ENCODE data around the gene RBP4.
"Not testable (repeated sequence)": the region's sequence is repeated elsewhere in the genome, so short reads cannot be mapped to it uniquely, and the experiment has no call there.

Gene RBP4

GRCh38 chr10:93552780-93553179 lies 48.3 kb downstream of the RBP4 start:
- no peaks in the 10 kb centered on the region for H3K36me3 ChIP-seq (ENCODE audit: control insufficient read depth in 1 of 2, insufficient read depth in 2 of 2, low read length in 2 of 2)
- no peaks in the 10 kb centered on the region for H3K9me3 ChIP-seq (ENCODE audit: control insufficient read depth in 1 of 2, low read length in 2 of 2)
- no peak overlapping the region for H3K27ac ChIP-seq (ENCODE audit: low read depth, low read length)
- H3K4me3 ChIP-seq (ENCODE audit: low read depth in 1 of 2, low read length in 2 of 2) = no peak overlapping the region
- no peaks in the 10 kb centered on the region for H3K27me3 ChIP-seq (ENCODE audit: control insufficient read depth in 1 of 2, insufficient read depth in 2 of 2, low read length in 2 of 2)
- H3K9ac ChIP-seq (ENCODE audit: low read depth in 1 of 2, low read length in 2 of 2) = no peak overlapping the region
- H3K4me1 ChIP-seq (ENCODE audit: control insufficient read depth in 1 of 2, insufficient read depth in 2 of 2, low read length in 2 of 2) = peaks cover 6 to 9% of the 10 kb centered on the region in 2 donors

GRCh38 chr10:93550606-93551005 lies 50.4 kb downstream of the RBP4 start:
- H3K36me3 ChIP-seq (ENCODE audit: control insufficient read depth in 1 of 2, insufficient read depth in 2 of 2, low read length in 2 of 2) = no peaks in the 10 kb centered on the region
- no peak overlapping the region for H3K4me3 ChIP-seq (ENCODE audit: low read depth in 1 of 2, low read length in 2 of 2)
- no peak overlapping the region for H3K9ac ChIP-seq (ENCODE audit: low read depth in 1 of 2, low read length in 2 of 2)
- H3K9me3 ChIP-seq (ENCODE audit: control insufficient read depth in 1 of 2, low read length in 2 of 2) = no peaks in the 10 kb centered on the region
- no peaks in the 10 kb centered on the region for H3K27me3 ChIP-seq (ENCODE audit: control insufficient read depth in 1 of 2, insufficient read depth in 2 of 2, low read length in 2 of 2)
- no peak overlapping the region for H3K27ac ChIP-seq (ENCODE audit: low read depth, low read length)
- H3K4me1 ChIP-seq (ENCODE audit: control insufficient read depth in 1 of 2, insufficient read depth in 2 of 2, low read length in 2 of 2) = peaks cover 6 to 9% of the 10 kb centered on the region in 2 donors

- H3K27me3 ChIP-seq (ENCODE audit: control insufficient read depth in 1 of 2, insufficient read depth in 2 of 2, low read length in 2 of 2) = no peaks in the 10 kb centered on the region
- H3K36me3 ChIP-seq (ENCODE audit: control insufficient read depth in 1 of 2, insufficient read depth in 2 of 2, low read length in 2 of 2) = no peaks in the 10 kb centered on the region
- H3K27ac ChIP-seq (ENCODE audit: low read depth, low read length) = no peak overlapping the region
- H3K9me3 ChIP-seq (ENCODE audit: control insufficient read depth in 1 of 2, low read length in 2 of 2) = no peaks in the 10 kb centered on the region
- no peak overlapping the region for H3K9ac ChIP-seq (ENCODE audit: low read depth in 1 of 2, low read length in 2 of 2)
- H3K4me1 ChIP-seq (ENCODE audit: control insufficient read depth in 1 of 2, insufficient read depth in 2 of 2, low read length in 2 of 2) = peaks cover 3% of the 10 kb centered on the region in 2 donors
- H3K4me3 ChIP-seq (ENCODE audit: low read depth in 1 of 2, low read length in 2 of 2) = no peak overlapping the region
Measured at GRCh38 chr10:93548376-93549071, 52.5 kb downstream of the RBP4 start.

- Histone ChIP-seq H3K9ac (ENCODE audit: low read depth in 1 of 2, low read length in 2 of 2) (no peak overlapping the region), H3K36me3 (ENCODE audit: control insufficient read depth in 1 of 2, insufficient read depth in 2 of 2, low read length in 2 of 2) (no peaks in the 10 kb centered on the region), H3K27ac (ENCODE audit: low read depth, low read length) (no peak overlapping the region), H3K9me3 (ENCODE audit: control insufficient read depth in 1 of 2, low read length in 2 of 2) (no peaks in the 10 kb centered on the region), H3K27me3 (ENCODE audit: control insufficient read depth in 1 of 2, insufficient read depth in 2 of 2, low read length in 2 of 2) (no peaks in the 10 kb centered on the region), H3K4me1 (ENCODE audit: control insufficient read depth in 1 of 2, insufficient read depth in 2 of 2, low read length in 2 of 2) (peaks cover 8 to 9% of the 10 kb centered on the region in 2 donors), H3K4me3 (ENCODE audit: low read depth in 1 of 2, low read length in 2 of 2) (no peak overlapping the region)
Measured at GRCh38 chr10:93547522-93547921, 53.5 kb downstream of the RBP4 start.

- not testable (repeated sequence) for H3K27ac ChIP-seq (ENCODE audit: low read depth, low read length); H3K36me3 ChIP-seq (ENCODE audit: control insufficient read depth in 1 of 2, insufficient read depth in 2 of 2, low read length in 2 of 2); H3K27me3 ChIP-seq (ENCODE audit: control insufficient read depth in 1 of 2, insufficient read depth in 2 of 2, low read length in 2 of 2); H3K9ac ChIP-seq (ENCODE audit: low read depth in 1 of 2, low read length in 2 of 2); H3K4me3 ChIP-seq (ENCODE audit: low read depth in 1 of 2, low read length in 2 of 2); H3K9me3 ChIP-seq (ENCODE audit: control insufficient read depth in 1 of 2, low read length in 2 of 2)
- peaks cover 11% of the 10 kb centered on the region in 2 donors for H3K4me1 ChIP-seq (ENCODE audit: control insufficient read depth in 1 of 2, insufficient read depth in 2 of 2, low read length in 2 of 2)
Measured at GRCh38 chr10:93546995-93547394, 54.0 kb downstream of the RBP4 start.

- no peak overlapping the region for H3K9ac ChIP-seq (ENCODE audit: low read depth in 1 of 2, low read length in 2 of 2)
- H3K27ac ChIP-seq (ENCODE audit: low read depth, low read length) = no peak overlapping the region
- no peaks in the 10 kb centered on the region for H3K27me3 ChIP-seq (ENCODE audit: control insufficient read depth in 1 of 2, insufficient read depth in 2 of 2, low read length in 2 of 2)
- H3K4me1 ChIP-seq (ENCODE audit: control insufficient read depth in 1 of 2, insufficient read depth in 2 of 2, low read length in 2 of 2) = peaks cover 7 to 8% of the 10 kb centered on the region in 2 donors
- no peaks in the 10 kb centered on the region for H3K9me3 ChIP-seq (ENCODE audit: control insufficient read depth in 1 of 2, low read length in 2 of 2)
- H3K4me3 ChIP-seq (ENCODE audit: low read depth in 1 of 2, low read length in 2 of 2) = peak overlapping the region; percentile 53 to 58
- H3K36me3 ChIP-seq (ENCODE audit: control insufficient read depth in 1 of 2, insufficient read depth in 2 of 2, low read length in 2 of 2) = no peaks in the 10 kb centered on the region
Measured at GRCh38 chr10:93542358-93542791, 58.7 kb downstream of the RBP4 start.
